Epidermal melanocyte (primary cell): ENCODE data around the gene SH3RF1.
"Not testable (repeated sequence)": the region's sequence is repeated elsewhere in the genome, so short reads cannot be mapped to it uniquely, and the experiment has no call there.

Experiments used
- DNase-seq: peaks from one replicate; pipeline ENCODE4 v3.0.0; 2011; ENCODE audit warnings: low spot score; ENCODE audit not compliant: insufficient read length

SH3RF1 gene

GRCh38 chr4:169202145-169202699 lies 68.5 kb downstream of the SH3RF1 start:
- no peak for DNase-seq

- no peak for DNase-seq
These were observed 69.3 kb downstream of the SH3RF1 start for GRCh38 chr4:169201222-169202144.

GRCh38 chr4:169200361-169201030 lies 70.3 kb downstream of the SH3RF1 start:
- no peak for DNase-seq

GRCh38 chr4:169199184-169199583 lies 71.6 kb downstream of the SH3RF1 start:
- no peak for DNase-seq

- DNase-seq = no peak
These were observed 72.6 kb downstream of the SH3RF1 start for GRCh38 chr4:169198167-169198566.

- not testable (repeated sequence) for DNase-seq
These were observed 73.5 kb downstream of the SH3RF1 start for GRCh38 chr4:169197206-169197605.

- DNase-seq = no peak
These were observed 75.7 kb downstream of the SH3RF1 start for GRCh38 chr4:169195032-169195431.

GRCh38 chr4:169189968-169190367 lies 80.8 kb downstream of the SH3RF1 start:
- DNase-seq = not testable (repeated sequence)

- no peak for DNase-seq
These were observed 81.4 kb downstream of the SH3RF1 start for GRCh38 chr4:169189372-169189771.

- DNase-seq = no peak
These were observed 82.6 kb downstream of the SH3RF1 start for GRCh38 chr4:169188204-169188603.

GRCh38 chr4:169185133-169185956 lies 85.4 kb downstream of the SH3RF1 start:
- no peak for DNase-seq

- no peak for DNase-seq
These were observed 86.1 kb downstream of the SH3RF1 start for GRCh38 chr4:169184686-169185085.

- no peak for DNase-seq
These were observed 86.5 kb downstream of the SH3RF1 start for GRCh38 chr4:169184236-169184635.

- no peak for DNase-seq
These were observed 87.2 kb downstream of the SH3RF1 start for GRCh38 chr4:169183581-169183980.

GRCh38 chr4:169179609-169180521 lies 90.9 kb downstream of the SH3RF1 start:
- DNase-seq = no peak

- not testable (repeated sequence) for DNase-seq
These were observed 92.7 kb downstream of the SH3RF1 start for GRCh38 chr4:169178092-169178491.

GRCh38 chr4:169175476-169175875 lies 95.3 kb downstream of the SH3RF1 start:
- DNase-seq = no peak

GRCh38 chr4:169175035-169175434 lies 95.7 kb downstream of the SH3RF1 start:
- no peak for DNase-seq

GRCh38 chr4:169174247-169174646 lies 96.5 kb downstream of the SH3RF1 start:
- DNase-seq = no peak
